SH-SY5Y (cell line): Measurements from ENCODE around the gene SRGAP3.

Experiments
- GATA2 ChIP-seq: IDR thresholded peaks from 2 replicates; pipeline ENCODE4 v1.6.1; 2011; ENCODE audit warnings: mild to moderate bottlenecking, low read depth, low read length
- GATA3 ChIP-seq: IDR thresholded peaks from 2 replicates; pipeline ENCODE4 v1.6.1; 2011; ENCODE audit warnings: low read depth, mild to moderate bottlenecking, low read length, moderate library complexity

GRCh38 chr3:9280451-9281219 lies 31.2 kb upstream of the SRGAP3 start:
- no peak for TF ChIP-seq GATA3
- peak; percentile 29 for TF ChIP-seq GATA2
